Hematopoietic multipotent progenitor cell treated with erythropoietin and hydrocortisone succinate and interleukin-3 and kit ligand, for 8 days (in vitro differentiated cells): ENCODE measurements around the gene KCNT2.
A peak's percentile ranks its signal among the peaks of the same experiment; 100 is the strongest.
"Not testable (repeated sequence)": the region's sequence is repeated elsewhere in the genome, so short reads cannot be mapped to it uniquely, and the experiment has no call there.

Experiments
- DNase-seq: peaks from one replicate; pipeline ENCODE4 v3.0.0-alpha.2; 2015

Gene KCNT2

DNA sequence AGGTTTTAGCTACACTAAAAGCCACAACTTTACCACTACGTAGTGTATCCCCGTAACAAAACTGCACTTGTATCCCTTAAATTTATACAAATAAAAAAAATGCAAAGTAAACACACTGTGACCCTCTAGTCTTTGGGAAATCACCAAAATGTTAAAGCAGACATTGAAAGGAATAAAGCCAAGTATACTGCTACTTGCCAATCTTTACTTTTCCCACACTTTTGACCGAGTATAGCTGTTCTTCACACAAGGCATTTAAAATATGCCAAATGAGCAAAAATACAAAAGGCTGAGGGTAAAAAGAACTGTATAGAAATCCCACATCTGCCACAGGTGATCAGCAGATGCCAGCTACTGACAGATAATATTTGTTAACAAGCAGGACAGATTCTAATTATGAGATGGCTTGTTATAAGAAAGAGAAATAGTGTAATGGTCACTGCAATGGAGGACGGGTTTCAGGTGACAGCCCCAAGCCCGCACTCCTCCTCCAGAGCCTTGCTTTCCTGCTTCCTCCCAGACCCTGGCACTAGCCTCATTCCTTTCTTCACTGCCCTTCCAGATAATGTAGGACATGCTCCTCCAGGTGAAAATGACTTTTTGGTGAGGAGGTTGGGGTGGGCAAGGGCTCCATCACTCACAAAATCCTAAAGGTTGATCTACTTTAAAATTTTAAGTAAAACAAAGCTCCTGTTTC is 18.1 kb downstream of the KCNT2 start:
- no peak for DNase-seq

DNA sequence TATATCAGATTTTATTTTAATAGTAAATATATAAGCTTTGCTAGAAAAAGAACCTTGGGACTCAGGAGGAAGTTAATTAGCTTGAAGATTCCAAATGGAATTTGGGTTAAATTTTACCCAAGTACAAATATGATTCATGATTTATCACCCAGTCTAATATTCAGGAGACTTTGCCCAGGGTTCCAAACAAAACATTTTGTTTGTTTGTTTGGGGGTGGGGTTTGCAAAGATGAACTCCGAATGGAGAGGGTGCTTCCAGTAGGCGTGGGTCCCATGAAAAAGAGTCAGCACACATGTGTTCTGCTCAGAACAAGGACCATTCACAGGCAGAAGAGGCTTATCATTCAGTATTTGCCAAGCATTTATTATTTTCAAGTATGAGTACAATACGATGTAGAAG is 23.5 kb downstream of the KCNT2 start:
- no peak for DNase-seq

GRCh38 chr1:196577386-196577785 is 30.9 kb downstream of the KCNT2 start:
- no peak for DNase-seq

- DNase-seq = no peak
Measured at GRCh38 chr1:196573226-196573625, 35.0 kb downstream of the KCNT2 start.

- DNase-seq = no peak
Measured at GRCh38 chr1:196567238-196567637, 41.0 kb downstream of the KCNT2 start.

DNA sequence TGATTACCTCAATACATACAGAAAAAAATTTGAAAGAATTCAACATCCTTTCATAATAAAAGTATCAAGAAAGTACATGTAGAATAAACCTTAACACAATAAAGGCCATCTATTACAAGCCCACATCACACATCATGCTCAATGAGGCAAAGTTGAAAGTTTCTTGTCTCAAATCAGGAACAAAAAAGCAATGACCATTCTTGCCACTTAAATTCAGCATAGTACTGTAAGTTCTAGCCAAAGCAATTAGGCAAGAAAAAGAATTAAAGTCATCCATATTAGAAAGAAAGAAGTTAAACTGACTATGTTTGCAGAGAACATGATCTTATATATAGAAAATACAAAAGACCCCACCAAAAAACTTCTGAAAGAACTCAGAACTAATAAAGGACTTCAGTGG is 44.5 kb downstream of the KCNT2 start:
- no peak for DNase-seq

DNA sequence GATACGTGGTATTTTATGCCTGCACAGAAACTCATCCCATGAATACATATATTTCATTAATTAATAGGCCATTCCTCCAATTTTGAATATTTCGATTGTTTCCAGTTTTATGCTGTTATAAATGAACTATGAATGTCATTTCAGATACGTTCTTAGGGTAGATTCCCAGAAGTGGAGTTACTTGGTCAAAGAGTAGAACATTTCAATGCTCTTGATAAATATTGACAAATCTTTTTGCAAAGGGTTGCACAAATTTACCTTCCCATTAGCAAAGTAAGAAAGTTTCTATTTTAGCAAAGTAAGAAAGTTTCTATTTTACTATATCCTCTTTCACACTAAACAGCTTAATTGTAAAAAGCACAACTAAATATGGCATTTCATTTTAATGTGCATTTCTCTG is 48.9 kb downstream of the KCNT2 start:
- no peak for DNase-seq

- no peak for DNase-seq
Measured at GRCh38 chr1:196558411-196558810, 49.8 kb downstream of the KCNT2 start.

- no peak for DNase-seq
Measured at GRCh38 chr1:196557797-196558196, 50.4 kb downstream of the KCNT2 start.

GRCh38 chr1:196550731-196551130 is 57.5 kb downstream of the KCNT2 start:
- no peak for DNase-seq

- DNase-seq = no peak
Measured at GRCh38 chr1:196546272-196547111, 61.7 kb downstream of the KCNT2 start.

GRCh38 chr1:196545222-196545621 is 63.0 kb downstream of the KCNT2 start:
- DNase-seq = no peak

DNA sequence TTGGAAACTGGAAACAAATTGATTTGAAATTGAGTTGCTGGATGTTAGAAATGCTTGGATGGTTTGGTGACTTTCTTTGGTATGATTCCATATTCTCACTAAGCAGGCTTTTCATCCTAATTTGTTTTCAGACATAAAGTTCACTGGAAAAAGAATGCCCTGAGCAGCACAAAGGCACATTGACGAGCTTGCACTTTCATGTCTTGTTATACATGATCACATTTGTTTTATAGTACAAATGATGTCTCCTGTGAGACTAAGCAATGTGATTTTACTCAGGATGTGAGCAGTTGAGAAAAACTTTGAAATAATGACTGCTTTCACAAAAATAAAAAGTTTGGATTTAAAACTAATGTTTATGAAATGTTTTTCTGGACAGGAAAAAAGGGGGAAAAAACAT is 63.6 kb downstream of the KCNT2 start:
- no peak for DNase-seq

DNA sequence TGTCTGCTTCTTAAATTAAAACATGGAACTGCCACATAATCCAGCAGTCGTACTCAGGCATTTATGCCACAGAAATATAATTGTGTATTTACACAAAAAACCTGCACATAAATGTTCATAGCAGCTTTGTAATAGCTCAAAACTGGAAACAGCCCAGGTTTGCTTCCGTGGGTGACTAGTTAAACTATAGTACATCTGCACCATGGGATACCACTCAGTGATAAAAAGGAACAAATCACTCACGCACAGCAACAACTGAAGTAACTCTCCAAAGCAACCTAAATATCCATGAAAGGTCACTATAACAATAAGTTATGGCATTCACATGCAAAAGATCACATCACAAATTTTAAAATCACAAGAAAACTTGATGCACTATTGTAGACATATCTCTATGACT is 64.4 kb downstream of the KCNT2 start:
- no peak for DNase-seq

- DNase-seq = peak; percentile 14
Measured at GRCh38 chr1:196538473-196538872, 69.8 kb downstream of the KCNT2 start.

GRCh38 chr1:196535727-196536126 is 72.5 kb downstream of the KCNT2 start:
- DNase-seq = peak; percentile 5

DNA sequence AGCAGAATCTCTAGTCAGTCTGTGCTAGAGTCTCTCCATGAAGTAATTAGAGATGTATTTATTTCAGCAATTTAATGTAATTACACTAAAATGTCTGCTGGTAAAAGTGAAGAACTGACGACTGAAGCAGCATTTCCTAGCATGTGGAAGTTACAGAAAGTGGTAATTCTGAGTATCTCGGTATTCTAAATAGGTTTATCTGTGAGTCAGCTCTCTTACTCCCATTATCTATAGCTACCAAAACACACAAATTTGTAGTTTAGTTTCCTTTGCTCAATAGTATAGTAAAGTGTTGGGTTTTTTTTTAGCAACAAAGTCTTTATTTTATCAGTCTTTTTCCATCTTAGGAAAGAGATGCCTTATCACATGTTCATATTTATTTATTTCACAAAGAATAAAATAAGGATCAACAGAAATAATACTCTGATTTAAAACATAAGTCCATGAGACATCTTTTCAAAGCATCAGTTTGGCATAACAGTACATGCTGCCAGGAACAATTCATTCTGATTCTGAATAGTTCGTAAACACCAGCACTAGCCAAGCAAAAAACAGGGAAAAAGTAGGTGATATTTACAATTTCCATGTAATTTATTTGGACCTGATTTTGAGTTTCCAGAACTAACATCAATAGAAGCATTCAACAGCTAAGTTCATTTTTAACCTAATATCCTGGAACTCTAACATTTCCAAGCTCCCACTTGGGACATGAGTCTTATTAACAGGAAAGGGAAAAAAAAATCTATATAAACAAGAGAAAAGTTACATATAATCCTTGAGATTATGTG is 76.3 kb downstream of the KCNT2 start:
- DNase-seq = peak; percentile 2

GRCh38 chr1:196527919-196528318 is 80.3 kb downstream of the KCNT2 start:
- DNase-seq = no peak

- not testable (repeated sequence) for DNase-seq
Measured at GRCh38 chr1:196522574-196523345, 85.5 kb downstream of the KCNT2 start.

GRCh38 chr1:196517193-196517592 is 91.0 kb downstream of the KCNT2 start:
- peak; percentile 72 for DNase-seq

- DNase-seq = no peak
Measured at GRCh38 chr1:196516373-196516772, 91.9 kb downstream of the KCNT2 start.

DNA sequence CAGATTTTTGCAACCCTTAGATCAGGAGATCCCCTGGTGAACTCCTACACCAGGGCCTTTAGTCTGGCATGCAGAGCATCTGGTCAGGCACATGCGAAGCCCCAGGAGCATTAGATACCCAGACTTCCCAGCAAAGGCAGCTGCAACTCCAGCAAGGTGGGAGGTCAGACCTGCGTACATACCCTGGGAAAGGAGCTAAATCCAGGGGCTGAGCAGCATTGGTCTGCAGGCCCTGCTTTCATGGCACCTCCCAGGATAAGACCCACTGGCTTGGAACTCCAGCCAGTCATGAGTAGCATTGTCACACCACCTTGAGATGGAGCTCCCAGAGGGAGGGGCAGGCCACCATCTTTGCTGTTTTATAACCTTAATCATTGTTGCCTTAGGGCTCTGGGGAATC is 92.3 kb downstream of the KCNT2 start:
- no peak for DNase-seq

- no peak for DNase-seq
Measured at GRCh38 chr1:196513821-196514220, 94.4 kb downstream of the KCNT2 start.
